Hepatic stellate cell (primary cell): ENCODE results near the gene KL.

Experiments
- DNase-seq: peaks from one replicate; pipeline ENCODE4 v3.0.0; 2011; ENCODE audit warnings: low spot score

Gene KL

DNA sequence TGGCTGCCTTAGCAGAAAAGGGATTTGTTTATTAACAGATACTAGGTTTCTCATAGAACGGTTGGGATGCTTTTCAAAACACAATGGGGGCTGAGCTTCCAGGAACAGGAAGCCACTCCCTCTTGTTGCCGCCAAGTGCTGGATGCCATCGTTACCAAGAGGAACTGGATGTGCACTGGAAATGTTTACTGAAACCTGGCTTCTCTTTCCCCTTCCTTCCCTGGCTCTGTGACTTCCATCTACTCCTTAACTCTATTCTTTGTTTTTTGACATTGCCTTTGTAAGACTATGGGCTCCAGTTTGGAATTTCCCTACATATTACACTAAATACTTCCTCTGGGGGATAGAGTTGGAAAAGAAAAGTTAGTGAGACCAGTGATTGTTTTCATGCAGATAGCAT is 11.7 kb upstream of the KL start:
- DNase-seq, result no peak

DNA sequence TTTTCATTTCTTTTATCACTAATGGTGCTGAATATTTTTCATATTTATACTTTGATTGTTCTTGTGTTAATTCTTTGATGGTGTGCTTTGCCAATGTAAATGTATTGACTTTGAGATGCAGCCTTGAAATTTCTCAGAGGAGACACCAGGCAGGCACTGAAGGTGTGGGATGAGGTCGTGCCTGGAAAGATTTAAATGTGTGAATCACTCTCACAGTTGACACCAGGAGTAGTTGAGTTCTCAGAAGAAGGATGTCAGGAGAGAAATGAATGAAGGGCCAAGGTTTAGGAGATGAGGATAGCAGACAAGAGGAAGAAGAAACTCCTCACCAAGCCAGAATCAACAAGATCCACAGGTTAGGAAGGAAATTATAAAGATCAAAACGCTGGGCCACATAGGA is 10.1 kb upstream of the KL start:
- no peak for DNase-seq

DNA sequence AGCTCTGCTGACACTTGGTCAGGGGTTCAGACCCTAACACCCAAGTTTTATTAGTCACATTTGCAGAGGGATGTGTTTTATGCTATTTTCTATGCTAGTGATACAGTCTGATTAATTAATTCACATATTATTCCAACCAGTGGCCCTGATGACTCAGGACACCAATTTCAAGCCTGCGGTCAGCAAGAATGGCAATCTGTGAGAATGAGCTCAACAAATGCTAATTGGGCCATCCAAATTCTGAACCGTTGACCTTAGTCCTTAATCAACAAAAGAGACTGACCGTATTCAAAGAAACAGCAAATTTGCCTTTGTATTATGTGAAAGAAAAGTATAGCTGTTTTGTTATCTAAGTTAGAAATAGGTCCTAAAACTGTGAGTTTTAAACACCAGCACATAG is 9.6 kb upstream of the KL start:
- DNase-seq, result no peak

DNA sequence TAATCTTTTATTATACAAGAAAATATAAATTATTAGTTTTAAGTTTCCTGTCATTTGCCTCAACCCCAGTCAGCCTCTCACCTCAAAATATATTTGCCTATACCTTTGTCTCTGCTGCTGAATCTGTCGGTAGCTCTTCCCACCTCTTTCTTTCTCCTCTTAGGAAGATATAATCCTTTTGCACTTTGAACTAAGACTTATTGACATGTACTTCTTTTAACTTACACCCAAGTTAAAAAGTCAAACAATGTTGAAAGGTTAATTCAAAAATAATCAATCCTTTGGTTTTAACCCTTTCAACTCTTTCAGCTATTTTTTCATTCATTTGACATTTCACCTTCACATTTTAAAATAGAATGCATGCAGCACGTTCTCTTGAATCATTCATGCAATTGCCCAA is 9.0 kb upstream of the KL start:
- no peak for DNase-seq

DNA sequence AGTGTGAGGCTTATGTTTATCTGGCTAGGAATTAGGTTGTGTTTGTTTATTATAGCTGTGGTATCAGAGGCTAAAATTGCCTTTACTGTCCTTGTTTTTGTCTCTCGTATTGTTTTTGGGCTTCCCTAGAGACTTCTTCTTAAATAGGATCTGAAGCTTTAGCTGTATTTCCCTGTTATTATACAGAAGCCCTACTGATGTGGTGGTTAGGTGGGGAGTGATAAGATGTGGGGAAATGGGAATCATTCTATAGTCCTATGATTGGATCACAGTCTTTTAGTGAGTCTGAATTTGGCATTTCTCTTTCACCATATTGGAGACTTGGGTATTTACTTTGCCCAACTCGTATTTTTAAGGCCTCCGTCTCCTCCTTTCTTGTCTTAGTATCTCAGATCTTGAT is 8.3 kb upstream of the KL start:
- no peak for DNase-seq

DNA sequence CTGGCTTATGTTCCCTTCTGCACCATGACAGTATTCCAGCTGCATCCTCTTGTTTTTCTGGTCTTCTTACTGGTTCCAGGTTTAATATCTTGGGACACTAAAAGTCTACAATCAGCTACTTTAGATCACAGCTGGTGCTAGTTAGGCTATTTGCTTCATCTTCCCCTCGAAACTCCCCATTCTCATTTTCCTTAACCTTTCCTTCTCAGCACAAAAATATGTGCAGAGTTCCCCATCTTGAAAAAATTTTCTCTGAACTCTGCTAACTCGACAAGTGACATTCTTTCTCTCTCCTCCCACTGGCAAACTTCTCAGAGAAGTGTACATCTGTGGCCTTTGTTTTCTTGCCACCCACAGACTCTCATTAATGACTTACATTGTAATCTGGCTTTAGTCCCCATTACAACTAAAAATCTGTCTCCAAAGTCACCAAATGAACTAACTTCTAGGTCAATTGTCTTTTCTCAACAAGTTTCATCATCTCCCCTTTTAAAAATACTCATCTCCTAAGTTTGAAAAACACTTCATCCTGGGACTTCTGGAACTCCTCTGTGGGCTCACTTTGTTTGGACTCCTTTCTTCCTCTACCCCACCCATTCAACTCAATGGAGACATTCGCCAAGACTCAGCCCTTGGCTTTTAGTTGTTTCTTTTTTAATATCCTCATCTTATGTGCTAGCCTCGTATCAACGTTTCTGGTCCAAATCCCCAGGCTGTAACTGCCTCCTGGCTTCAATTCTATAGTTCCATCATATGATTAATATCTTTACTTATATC is 7.1 kb upstream of the KL start:
- DNase-seq, result no peak

DNA sequence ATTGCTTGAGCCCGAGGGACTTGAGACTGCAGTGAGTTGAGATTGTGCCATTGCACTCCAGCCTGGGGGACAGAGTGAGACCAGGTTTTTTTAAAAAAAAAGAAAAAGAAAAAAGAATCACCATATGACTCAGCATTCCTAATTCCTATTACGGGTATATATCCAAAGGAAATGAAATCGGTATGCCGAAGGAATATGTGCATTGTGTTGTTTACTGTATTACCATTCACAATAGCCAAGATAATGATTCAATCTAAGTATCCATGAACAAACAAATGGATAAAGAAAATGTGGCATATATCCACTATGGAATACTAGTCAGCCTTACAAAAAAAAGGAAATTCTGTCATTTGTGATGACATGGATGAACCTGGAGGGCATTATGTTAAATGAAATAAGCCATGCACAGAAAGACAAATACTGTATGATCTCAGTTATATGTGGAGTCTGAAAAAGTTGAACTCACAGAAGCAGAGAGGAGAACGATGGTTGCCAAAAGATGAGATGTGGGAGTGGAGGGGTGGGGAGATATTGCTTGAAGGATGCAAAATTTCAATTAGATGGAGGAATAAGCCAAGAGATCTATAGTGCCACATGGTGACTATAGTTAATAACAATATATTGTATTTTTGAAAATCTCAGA is 4.3 kb upstream of the KL start:
- DNase-seq, result no peak

DNA sequence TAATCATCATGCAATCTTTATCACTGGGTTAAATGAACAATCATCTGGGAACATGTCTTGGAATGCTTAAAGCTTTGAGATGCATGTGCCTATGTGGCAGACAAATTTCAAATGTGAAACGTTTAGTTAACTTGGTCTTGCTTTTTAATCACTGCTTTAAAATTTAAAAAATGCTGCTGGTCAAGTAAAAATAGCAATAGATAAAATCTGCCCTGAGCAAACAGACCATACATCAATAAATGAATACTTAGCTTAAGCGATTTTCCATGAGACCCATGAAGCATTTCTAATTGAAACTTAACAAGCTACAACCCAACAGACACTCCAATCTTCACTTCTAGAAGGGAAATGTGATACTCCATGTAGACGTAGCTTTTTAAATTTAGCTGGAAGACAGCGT is 1.9 kb upstream of the KL start:
- DNase-seq, result no peak

DNA sequence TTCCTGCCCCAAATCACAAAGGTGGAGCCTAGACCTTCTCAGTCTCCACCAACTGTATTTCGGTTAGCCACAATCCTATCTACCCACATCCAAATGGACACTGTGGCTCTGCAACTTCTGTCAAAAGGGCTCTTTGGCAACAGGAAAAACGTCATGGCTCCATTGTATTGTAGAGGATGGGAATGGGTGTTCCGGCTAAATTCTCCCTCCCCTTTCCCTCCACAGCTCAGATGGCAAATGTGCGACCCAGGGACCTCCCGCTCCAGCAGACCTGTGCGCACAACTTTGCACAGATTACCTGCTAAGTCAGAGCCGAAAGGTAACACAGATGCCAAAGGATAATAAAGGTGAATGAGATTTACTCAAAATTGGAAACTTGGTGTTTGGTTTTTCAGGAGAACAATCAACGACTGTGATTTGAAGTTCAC is 968 bp upstream of the KL start:
- no peak for DNase-seq

DNA sequence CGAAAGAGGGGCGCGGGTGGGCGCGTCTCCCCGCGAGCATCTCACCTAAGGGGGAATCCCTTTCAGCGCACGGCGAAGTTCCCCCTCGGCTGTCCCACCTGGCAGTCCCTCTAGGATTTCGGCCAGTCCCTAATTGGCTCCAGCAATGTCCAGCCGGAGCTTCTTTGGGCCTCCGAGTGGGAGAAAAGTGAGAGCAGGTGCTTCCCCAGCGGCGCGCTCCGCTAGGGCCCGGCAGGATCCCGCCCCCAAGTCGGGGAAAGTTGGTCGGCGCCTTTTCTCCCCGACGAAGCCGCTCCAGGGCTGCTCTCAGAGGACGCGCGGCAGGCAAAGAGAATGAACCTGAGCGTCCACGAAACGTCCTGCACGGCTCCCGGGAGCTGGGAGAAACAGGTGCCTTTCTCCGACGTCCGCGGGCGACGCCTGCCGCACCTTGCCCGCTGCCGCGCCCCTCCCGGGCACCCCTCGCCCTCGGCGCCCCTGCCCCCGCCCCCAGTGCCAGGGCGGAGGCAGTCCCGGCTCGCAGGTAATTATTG is 366 bp upstream of the KL start:
- DNase-seq, result no peak

DNA sequence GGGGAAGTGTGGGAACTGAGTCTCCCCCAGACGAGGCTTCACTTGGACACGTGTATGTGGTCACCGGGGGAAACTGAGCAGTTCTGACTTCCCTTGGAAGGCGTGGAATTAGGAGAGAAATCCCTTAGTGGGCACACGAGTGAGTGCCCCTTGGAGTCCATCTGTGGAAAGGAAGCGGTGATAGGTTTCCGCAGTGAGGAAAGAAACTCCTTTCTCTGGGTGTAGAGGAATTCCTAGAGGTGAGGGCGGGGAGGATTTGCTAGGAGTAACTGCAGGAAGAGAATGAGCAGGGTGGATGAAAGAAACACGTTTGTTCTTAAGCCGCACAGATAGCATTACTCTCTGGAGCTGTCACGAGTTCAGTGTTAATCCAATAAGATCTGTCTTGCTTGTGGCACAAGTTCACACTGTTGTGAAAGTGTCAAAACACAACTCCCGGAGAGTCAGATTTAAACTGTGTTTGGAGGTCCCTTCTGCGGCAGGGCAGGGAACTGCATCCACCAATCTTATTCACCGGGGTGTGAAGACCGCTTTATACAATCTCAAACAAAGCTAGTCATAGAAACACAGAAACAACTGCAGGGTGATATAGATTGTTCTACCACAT is 1.2 kb downstream of the KL start:
- no peak for DNase-seq

DNA sequence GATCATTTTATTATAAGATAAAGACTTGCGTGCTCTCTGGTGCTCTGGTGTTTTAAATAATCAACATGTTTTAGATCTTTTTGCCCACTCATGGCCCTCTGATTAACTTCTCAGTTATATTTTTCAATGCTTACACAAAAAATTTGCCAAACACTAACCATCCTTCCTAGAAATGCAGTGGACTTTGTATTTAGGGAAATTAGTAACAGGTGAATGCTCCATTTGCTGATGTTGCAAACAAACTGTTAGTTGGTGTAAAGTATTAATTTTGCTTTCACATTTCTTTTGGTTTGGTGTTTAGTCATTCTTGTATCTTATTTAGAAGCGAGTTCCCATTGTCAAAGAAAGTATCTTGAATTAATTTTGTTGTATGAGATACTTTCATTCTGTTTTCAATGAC is 2.7 kb downstream of the KL start:
- no peak for DNase-seq

DNA sequence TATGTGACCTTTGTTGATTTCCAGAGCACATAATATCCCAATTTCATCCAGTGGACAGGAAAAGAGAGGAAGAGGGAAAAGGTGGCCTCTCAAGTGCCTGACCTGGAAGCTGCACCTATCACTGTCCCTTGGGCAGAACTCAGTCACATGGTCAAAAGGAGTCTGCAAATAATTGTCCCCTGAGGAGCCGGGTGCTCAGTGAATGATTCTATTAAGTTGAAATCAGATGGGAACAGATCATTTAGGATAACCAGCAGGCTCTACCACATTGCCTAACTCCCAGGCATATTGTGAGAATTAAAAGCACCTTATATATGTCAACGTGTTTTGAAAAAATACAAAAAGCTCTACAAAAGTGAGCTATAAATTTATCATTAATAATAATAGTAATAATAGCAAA is 6.8 kb downstream of the KL start:
- no peak for DNase-seq

DNA sequence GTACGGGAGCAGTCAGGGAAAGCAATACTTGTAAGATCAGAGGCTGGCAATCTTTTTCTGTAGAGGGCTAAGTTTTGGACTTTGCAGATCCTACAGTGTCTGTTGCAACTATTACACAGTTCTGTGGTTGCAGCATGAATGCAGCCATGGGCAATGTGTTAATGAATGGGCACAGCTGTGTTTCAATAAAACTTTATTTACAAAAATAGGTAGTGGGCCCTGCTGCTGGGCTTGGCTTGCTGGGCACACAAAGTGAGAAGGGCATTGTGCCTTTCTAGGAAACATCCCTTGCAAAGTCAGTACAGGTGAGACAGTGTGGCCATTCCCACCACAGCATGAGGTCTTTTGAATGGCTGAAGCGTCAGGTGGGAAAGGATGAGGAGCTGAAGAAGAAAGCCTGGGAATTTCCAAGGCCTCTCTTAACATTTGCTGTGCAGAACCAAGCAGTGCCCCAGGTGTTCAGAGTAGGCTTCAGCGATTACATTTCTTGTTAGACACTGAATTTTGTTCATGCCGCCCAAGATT is 9.1 kb downstream of the KL start:
- no peak for DNase-seq

DNA sequence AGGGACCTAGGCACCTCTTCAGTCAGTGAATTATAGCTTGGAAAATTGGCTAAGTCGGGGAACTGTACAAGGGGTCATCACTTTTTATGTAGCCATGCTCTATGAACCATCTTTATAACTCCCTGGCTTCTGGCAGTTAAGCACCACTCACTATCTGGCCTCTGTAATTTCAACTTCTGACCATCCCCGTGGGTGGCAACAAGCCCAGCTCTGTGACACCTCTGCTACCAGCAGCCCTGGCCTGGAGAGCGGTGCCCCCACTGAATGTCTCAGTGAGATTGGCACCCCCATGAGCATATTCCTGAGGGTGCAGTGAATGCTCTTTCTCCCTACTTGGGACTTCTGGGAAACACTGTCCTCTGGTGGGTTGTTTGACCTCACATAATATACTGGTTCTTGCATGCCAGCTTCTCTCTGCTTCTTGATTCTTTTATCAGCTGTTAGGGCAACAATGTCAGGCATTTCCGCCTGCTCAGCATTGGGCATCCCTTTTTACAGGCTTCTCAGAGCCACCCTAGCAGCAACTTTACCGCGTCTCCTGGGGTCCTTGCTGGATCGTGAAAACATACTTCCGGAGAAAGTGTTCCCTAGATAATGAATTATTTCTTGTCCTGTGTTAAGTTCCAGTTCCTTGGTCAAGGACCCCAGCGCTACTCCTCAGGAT is 10.4 kb downstream of the KL start:
- no peak for DNase-seq

DNA sequence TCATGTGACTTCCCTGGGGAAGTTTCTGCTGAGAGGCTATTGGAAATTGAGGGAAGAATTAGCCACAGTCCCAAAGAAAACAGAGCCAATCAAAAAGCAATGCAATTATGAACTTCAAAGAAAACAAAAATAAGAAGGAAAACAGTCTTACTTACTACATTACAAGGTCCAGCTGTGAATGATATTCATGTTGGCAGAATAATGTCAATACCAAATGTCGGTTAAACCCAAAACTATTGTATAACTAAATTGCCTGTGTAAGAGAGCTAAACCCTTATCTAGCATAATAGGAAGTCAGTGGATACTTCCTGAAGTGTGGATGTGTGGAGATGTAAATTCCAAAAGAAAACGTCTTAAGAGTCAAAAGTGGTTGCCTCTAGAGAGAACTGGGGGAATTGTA is 12.4 kb downstream of the KL start:
- no peak for DNase-seq

DNA sequence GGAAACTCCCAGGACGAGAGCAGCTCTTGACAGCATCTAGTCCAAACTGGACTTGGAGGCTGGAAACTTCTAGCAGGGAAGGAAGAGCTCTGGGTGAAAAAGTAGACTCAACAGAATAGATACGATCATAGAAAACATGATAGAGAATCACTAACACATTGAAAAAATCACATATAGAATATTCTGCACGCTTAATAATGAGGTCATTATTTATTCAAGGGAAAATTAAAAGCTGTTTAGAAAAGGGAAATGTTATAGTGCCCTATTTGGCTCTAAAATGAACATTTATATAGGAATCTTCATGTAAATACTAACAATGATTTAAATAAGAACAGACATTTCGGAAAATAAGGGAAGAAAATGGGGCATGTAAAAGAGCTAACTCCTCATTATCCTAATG is 15.1 kb downstream of the KL start:
- no peak for DNase-seq

DNA sequence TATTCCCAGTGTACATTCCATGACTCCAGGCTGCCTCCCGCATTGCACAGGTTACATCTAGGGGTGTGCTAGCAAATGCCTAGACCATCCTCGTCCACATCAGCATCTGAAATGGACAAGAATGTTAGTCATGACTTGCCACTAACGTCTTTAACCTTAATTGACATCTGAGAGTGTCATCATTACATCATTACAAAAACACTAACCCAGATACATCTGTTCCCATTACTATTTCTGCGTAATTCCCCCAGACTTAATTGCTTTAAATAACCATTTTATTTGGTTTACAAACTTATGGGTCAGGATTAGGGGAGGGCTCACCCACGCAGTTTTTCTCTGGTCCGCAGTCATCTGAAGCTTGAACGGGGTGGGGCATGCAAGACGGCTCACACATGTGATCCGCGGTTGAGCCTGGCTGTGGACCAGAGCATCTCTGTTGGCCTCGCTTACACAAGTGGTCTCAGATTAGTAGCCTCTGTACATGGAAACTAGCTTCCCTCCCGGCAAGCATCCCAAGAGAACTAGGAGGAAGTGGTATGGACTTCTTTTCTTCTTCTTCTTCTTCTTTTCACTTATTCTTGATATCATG is 15.9 kb downstream of the KL start:
- peak; percentile 10 for DNase-seq

DNA sequence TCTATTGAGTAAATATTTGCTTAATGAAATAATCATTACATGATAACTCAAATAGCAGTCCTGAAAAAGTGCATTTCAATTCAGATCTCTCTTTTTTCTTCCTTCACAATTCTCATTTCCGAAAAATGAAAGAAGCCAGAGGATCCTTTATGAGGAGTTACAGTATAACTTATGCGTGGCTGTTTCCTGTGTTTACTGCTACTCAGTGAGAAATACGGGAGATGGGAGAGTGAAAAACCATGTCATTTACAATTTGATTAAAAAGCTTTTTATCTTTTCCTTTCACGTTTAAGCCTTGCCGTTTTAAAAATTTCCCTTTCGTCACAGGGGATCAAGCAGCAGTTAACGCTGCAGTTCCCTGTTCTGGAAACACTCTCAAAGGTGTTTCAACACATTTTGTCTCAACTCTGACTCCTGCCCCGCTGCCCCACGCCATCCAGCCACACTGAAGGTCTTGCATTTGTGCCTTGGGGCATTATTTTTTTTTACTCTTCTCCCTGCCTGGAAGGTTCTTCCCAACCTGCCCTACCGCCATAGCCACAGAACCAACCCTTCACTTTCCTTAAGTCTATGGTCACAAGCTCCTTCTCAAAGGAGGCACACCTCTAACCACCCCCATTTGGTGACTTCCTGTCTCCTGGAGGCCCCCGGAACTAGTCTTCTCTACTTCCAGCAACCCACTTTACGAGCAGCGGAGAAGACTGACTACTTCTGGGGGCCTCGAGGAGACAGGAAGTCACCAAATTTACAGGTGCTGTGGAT is 17.0 kb downstream of the KL start:
- no peak for DNase-seq

DNA sequence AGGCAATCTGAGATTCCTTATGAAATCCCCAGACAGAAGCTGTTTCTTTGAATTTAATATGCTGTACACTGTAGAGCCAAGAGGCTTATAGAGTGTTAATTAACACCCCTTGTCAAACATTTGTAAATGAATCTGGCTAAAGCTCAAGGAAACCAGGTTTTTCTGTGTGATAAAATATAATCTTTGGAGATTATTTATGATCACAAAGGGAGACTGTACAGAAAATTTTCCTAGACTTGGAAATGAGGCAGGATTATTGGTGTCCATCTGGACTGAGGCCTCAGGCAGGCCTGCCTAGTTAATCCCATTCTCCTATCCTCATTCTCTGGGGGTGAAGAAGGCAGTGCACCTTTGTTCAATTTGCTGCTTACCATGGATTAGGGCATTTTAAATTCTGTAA is 17.8 kb downstream of the KL start:
- DNase-seq, result no peak

DNA sequence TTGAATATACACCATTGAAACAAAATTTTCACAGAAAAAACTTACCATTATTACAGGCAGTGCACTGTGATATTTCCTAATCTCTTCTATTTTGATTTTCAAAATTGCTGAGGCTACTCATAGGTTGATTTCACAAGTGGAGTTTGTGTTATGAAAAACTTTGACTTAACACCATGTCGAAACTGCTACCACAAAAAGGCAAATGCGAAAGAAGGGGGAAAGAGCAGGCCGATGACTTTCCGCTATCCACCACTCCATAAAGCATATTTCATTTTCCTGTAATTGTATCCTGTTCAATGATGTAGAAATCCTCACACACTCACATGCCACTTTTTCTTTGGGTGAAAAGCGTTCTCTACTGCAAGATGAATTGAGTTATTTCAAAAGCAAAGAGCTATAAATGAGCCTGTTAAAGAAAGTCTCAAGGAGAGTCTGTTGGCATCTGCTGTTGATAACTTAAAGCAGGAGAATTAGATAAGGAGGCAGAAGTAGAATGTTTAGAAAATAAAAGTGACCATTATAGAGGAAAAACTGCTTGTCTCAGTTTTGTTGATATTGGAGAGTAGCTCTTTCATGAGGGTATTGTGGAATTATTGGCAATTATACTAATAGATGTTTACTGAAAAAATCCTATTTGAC is 18.8 kb downstream of the KL start:
- no peak for DNase-seq
